HG02852 (cell line): Measurements from ENCODE around the gene NPHP3.
"Not testable (repeated sequence)": the region's sequence is repeated elsewhere in the genome, so short reads cannot be mapped to it uniquely, and the experiment has no call there.

ENCODE experiments used
- ATAC-seq: cut with Tn5 transposase; IDR thresholded peaks from one replicate; pipeline ENCODE4 v1.9.1; 2021; ENCODE audit warnings: mild to moderate bottlenecking, moderate library complexity; ENCODE audit not compliant: unreplicated experiment

Gene NPHP3

GRCh38 chr3:132722165-132723023 is at the start of gene NPHP3:
Gene NPHP3, minus strand, starts transcription at chr3:132722409. Its CDS starts 54 bp downstream, at chr3:132722355.
- ATAC-seq = peak; percentile 84

- no peak for ATAC-seq
These were observed 36.5 kb upstream of the NPHP3 start for GRCh38 chr3:132758740-132759139.

- ATAC-seq = no peak
These were observed 34.0 kb upstream of the NPHP3 start for GRCh38 chr3:132756108-132756650.

GRCh38 chr3:132753946-132754345 is 31.7 kb upstream of the NPHP3 start:
- no peak for ATAC-seq

GRCh38 chr3:132749786-132750185 is 27.6 kb upstream of the NPHP3 start:
- no peak for ATAC-seq

- ATAC-seq = not testable (repeated sequence)
These were observed 24.5 kb upstream of the NPHP3 start for GRCh38 chr3:132746720-132747119.

- ATAC-seq = no peak
These were observed 16.1 kb upstream of the NPHP3 start for GRCh38 chr3:132738314-132738713.

- ATAC-seq = no peak
These were observed 13.4 kb upstream of the NPHP3 start for GRCh38 chr3:132735589-132735988.

- ATAC-seq = no peak
These were observed 8.8 kb upstream of the NPHP3 start for GRCh38 chr3:132730891-132731580.

GRCh38 chr3:132726341-132726823 is 4.2 kb upstream of the NPHP3 start:
- no peak for ATAC-seq

GRCh38 chr3:132723024-132723950 is 1.1 kb upstream of the NPHP3 start:
- peak; percentile 3 for ATAC-seq

GRCh38 chr3:132721479-132722164 is 587 bp downstream of the NPHP3 start:
- no peak for ATAC-seq

GRCh38 chr3:132720228-132720627 is 2.0 kb downstream of the NPHP3 start:
- ATAC-seq = no peak

GRCh38 chr3:132716372-132716771 is 5.8 kb downstream of the NPHP3 start:
- ATAC-seq = no peak

- ATAC-seq = no peak
These were observed 8.1 kb downstream of the NPHP3 start for GRCh38 chr3:132713977-132714727.

GRCh38 chr3:132710311-132710710 is 11.9 kb downstream of the NPHP3 start:
- no peak for ATAC-seq

GRCh38 chr3:132709761-132710160 is 12.4 kb downstream of the NPHP3 start:
- no peak for ATAC-seq

GRCh38 chr3:132703733-132704132 is 18.5 kb downstream of the NPHP3 start:
- ATAC-seq = no peak

GRCh38 chr3:132695422-132695821 is 26.8 kb downstream of the NPHP3 start:
- no peak for ATAC-seq
